ENCODE measurements around the gene PDAP1. TPM values are rescaled to one million over a fixed set of nuclear protein-coding genes. Genes with fewer than 3 reads are reported as not detected.

PDAP1 gene
- total RNA-seq, 1 experiment from 2014 or later: 200 TPM

GRCh38 chr7:99385564-99385963, 22.8 kb downstream of the PDAP1 start:
- no TSS peak for BruUV-seq (replicated peaks)
- Mint-ChIP-seq H3K27me3 (ENCODE audit: insufficient read depth, unreplicated experiment) (no peaks in the 10 kb centered on the region), H3K36me3 (ENCODE audit: insufficient read depth, unreplicated experiment) (peaks cover 55% of the 10 kb centered on the region), H3K9me3 (ENCODE audit: unreplicated experiment) (no peaks in the 10 kb centered on the region), H3K27ac (ENCODE audit: low read depth, unreplicated experiment) (no peak overlapping the region), H3K4me1 (ENCODE audit: insufficient read depth, unreplicated experiment) (peaks cover under 1% of the 10 kb centered on the region), H3K4me3 (ENCODE audit: unreplicated experiment) (no peak overlapping the region)
- no peak for TF ChIP-seq CTCF (IDR thresholded peaks at IDR 0.05; ENCODE audit: unreplicated experiment)
- intact Hi-C loops (cut with micrococcal nuclease): no loop called here
- ChIA-PET CTCF (interaction anchor here (1.1 kb wide), 1 partner anchor 21 kb away, joined by 3 read pairs; no protein-coding TSS in a partner anchor), POLR2A (no interaction called here)
- no peak for DNase-seq (ENCODE audit: unreplicated experiment)

GRCh38 chr7:99384523-99384922, 23.9 kb downstream of the PDAP1 start:
- no peak overlapping the region for H3K27ac Mint-ChIP-seq (ENCODE audit: low read depth, unreplicated experiment)
- POLR2A ChIA-PET: no interaction called here
- no peak for TF ChIP-seq CTCF (IDR thresholded peaks at IDR 0.05; ENCODE audit: unreplicated experiment)

GRCh38 chr7:99383791-99384370, 24.5 kb downstream of the PDAP1 start:
- CTCF ChIA-PET: no interaction called here
- no peaks in the 10 kb centered on the region for H3K27me3 Mint-ChIP-seq (ENCODE audit: insufficient read depth, unreplicated experiment)
- no peak overlapping the region for H3K4me3 Mint-ChIP-seq (ENCODE audit: unreplicated experiment)
- POLR2A ChIA-PET: no interaction called here
- no peak for DNase-seq (ENCODE audit: unreplicated experiment)
- BruUV-seq (replicated peaks): no TSS peak
- intact Hi-C loops (cut with micrococcal nuclease): no loop called here
- no peak overlapping the region for H3K27ac Mint-ChIP-seq (ENCODE audit: low read depth, unreplicated experiment)
- peaks cover 45% of the 10 kb centered on the region for H3K36me3 Mint-ChIP-seq (ENCODE audit: insufficient read depth, unreplicated experiment)
- H3K9me3 Mint-ChIP-seq (ENCODE audit: unreplicated experiment): no peaks in the 10 kb centered on the region
- H3K4me1 Mint-ChIP-seq (ENCODE audit: insufficient read depth, unreplicated experiment): peaks cover 17% of the 10 kb centered on the region
- no peak for TF ChIP-seq CTCF (IDR thresholded peaks at IDR 0.05; ENCODE audit: unreplicated experiment)

More at GRCh38 chr7:99384523-99384922, 23.9 kb downstream of the PDAP1 start:
- H3K27me3 Mint-ChIP-seq (ENCODE audit: insufficient read depth, unreplicated experiment): no peaks in the 10 kb centered on the region
- CTCF ChIA-PET: no interaction called here
- DNase-seq (ENCODE audit: unreplicated experiment): no peak
- no TSS peak for BruUV-seq (replicated peaks)
- no peak overlapping the region for H3K4me3 Mint-ChIP-seq (ENCODE audit: unreplicated experiment)
- H3K9me3 Mint-ChIP-seq (ENCODE audit: unreplicated experiment): no peaks in the 10 kb centered on the region
- H3K36me3 Mint-ChIP-seq (ENCODE audit: insufficient read depth, unreplicated experiment): peaks cover 45% of the 10 kb centered on the region
- intact Hi-C loops (cut with micrococcal nuclease): no loop called here
- H3K4me1 Mint-ChIP-seq (ENCODE audit: insufficient read depth, unreplicated experiment): peaks cover 11% of the 10 kb centered on the region

- Mint-ChIP-seq H3K4me3 (ENCODE audit: unreplicated experiment) (no peak overlapping the region), H3K4me1 (ENCODE audit: insufficient read depth, unreplicated experiment) (peaks cover 18% of the 10 kb centered on the region), H3K27ac (ENCODE audit: low read depth, unreplicated experiment) (no peak overlapping the region), H3K27me3 (ENCODE audit: insufficient read depth, unreplicated experiment) (no peaks in the 10 kb centered on the region), H3K36me3 (ENCODE audit: insufficient read depth, unreplicated experiment) (peaks cover 43% of the 10 kb centered on the region), H3K9me3 (ENCODE audit: unreplicated experiment) (no peaks in the 10 kb centered on the region)
- intact Hi-C loops (cut with micrococcal nuclease): no loop called here
- no TSS peak for BruUV-seq (replicated peaks)
- TF ChIP-seq CTCF (IDR thresholded peaks at IDR 0.05; ENCODE audit: unreplicated experiment): no peak
- ChIA-PET POLR2A (interaction anchor here (1.0 kb wide), 1 partner anchor 25 kb away, joined by 3 read pairs; no protein-coding TSS in a partner anchor), CTCF (interaction anchor here (1.2 kb wide), 1 partner anchor 18 kb away, joined by 3 read pairs; no protein-coding TSS in a partner anchor)
- DNase-seq (ENCODE audit: unreplicated experiment): no peak
These were observed 25.2 kb downstream of the PDAP1 start for GRCh38 chr7:99383203-99383602.
